Inflammatory macrophage treated with lipopolysaccharide for 4 hours (primary cell): ENCODE data around the gene EIF1.
"Not testable (repeated sequence)": the region's sequence is repeated elsewhere in the genome, so short reads cannot be mapped to it uniquely, and the experiment has no call there.

ENCODE experiments used
- DNase-seq: peaks from one replicate; pipeline ENCODE4 v3.0.0-alpha.2; 2020

EIF1 gene

GRCh38 chr17:41656249-41657023 lies 32.2 kb upstream of the EIF1 start:
- no peak for DNase-seq

GRCh38 chr17:41657176-41657754 lies 31.4 kb upstream of the EIF1 start:
- no peak for DNase-seq

GRCh38 chr17:41657936-41658335 lies 30.7 kb upstream of the EIF1 start:
- DNase-seq: no peak

- no peak for DNase-seq
These were observed 29.8 kb upstream of the EIF1 start for GRCh38 chr17:41658846-41659245.

GRCh38 chr17:41659427-41660212 lies 29.1 kb upstream of the EIF1 start:
- no peak for DNase-seq

- no peak for DNase-seq
These were observed 28.4 kb upstream of the EIF1 start for GRCh38 chr17:41660221-41660711.

- no peak for DNase-seq
These were observed 25.1 kb upstream of the EIF1 start for GRCh38 chr17:41663451-41664171.

GRCh38 chr17:41664172-41664457 lies 24.6 kb upstream of the EIF1 start:
- no peak for DNase-seq

- no peak for DNase-seq
These were observed 23.8 kb upstream of the EIF1 start for GRCh38 chr17:41664587-41665565.

- peak; percentile 77 for DNase-seq
These were observed 23.0 kb upstream of the EIF1 start for GRCh38 chr17:41665566-41666236.

- peak; percentile 70 for DNase-seq
These were observed 22.4 kb upstream of the EIF1 start for GRCh38 chr17:41666237-41666641.

GRCh38 chr17:41666708-41667279 lies 21.9 kb upstream of the EIF1 start:
- peak; percentile 71 for DNase-seq

- no peak for DNase-seq
These were observed 21.2 kb upstream of the EIF1 start for GRCh38 chr17:41667280-41668041.

- DNase-seq: peak; percentile 43
These were observed 16.5 kb upstream of the EIF1 start for GRCh38 chr17:41672153-41672552.

GRCh38 chr17:41675157-41676057 lies 13.3 kb upstream of the EIF1 start:
- not testable (repeated sequence) for DNase-seq

GRCh38 chr17:41676058-41676419 lies 12.6 kb upstream of the EIF1 start:
- no peak for DNase-seq

GRCh38 chr17:41678411-41678906 lies 10.2 kb upstream of the EIF1 start:
- peak; percentile 51 for DNase-seq

GRCh38 chr17:41678907-41679739 lies 9.6 kb upstream of the EIF1 start:
- DNase-seq: peak; percentile 92
